GM21717 (cell line): ENCODE results near the gene PTBP3.
"Not testable (repeated sequence)": the region's sequence is repeated elsewhere in the genome, so short reads cannot be mapped to it uniquely, and the experiment has no call there.

Experiments used
- ATAC-seq: cut with Tn5 transposase; IDR thresholded peaks from one replicate; pipeline ENCODE4 v1.9.1; 2021; ENCODE audit warnings: mild to moderate bottlenecking, moderate library complexity; ENCODE audit not compliant: unreplicated experiment

Gene PTBP3

GRCh38 chr9:112332977-112333638 lies at the start of gene PTBP3:
Gene PTBP3, minus strand, starts transcription at chr9:112333619. Its CDS starts 35,754 bp downstream, at chr9:112297865.
- ATAC-seq, result peak; percentile 58

GRCh38 chr9:112382501-112383364 lies 49.3 kb upstream of the PTBP3 start:
- no peak for ATAC-seq

- ATAC-seq, result no peak
Observed at GRCh38 chr9:112382066-112382465, 48.6 kb upstream of the PTBP3 start.

GRCh38 chr9:112380825-112381221 lies 47.4 kb upstream of the PTBP3 start:
- ATAC-seq, result no peak

GRCh38 chr9:112380102-112380824 lies 46.8 kb upstream of the PTBP3 start, which contains the start of gene HSDL2:
Gene HSDL2, plus strand, starts transcription at chr9:112380108. Its CDS starts 56 bp downstream, at chr9:112380164.
- ATAC-seq, result peak; percentile 26

- peak; percentile 78 for ATAC-seq
Observed at GRCh38 chr9:112379177-112380101, 46.0 kb upstream of the PTBP3 start.

- peak; percentile 14 for ATAC-seq
Observed at GRCh38 chr9:112378328-112379176, 45.1 kb upstream of the PTBP3 start.

GRCh38 chr9:112377684-112378327 lies 44.4 kb upstream of the PTBP3 start:
- ATAC-seq, result no peak

- no peak for ATAC-seq
Observed at GRCh38 chr9:112377087-112377486, 43.7 kb upstream of the PTBP3 start.

GRCh38 chr9:112375361-112375760 lies 41.9 kb upstream of the PTBP3 start:
- ATAC-seq, result no peak

- not testable (repeated sequence) for ATAC-seq
Observed at GRCh38 chr9:112374232-112374631, 40.8 kb upstream of the PTBP3 start.

GRCh38 chr9:112373666-112374065 lies 40.2 kb upstream of the PTBP3 start:
- ATAC-seq, result not testable (repeated sequence)

- no peak for ATAC-seq
Observed at GRCh38 chr9:112371060-112371459, 37.6 kb upstream of the PTBP3 start.

- ATAC-seq, result no peak
Observed at GRCh38 chr9:112369817-112370216, 36.4 kb upstream of the PTBP3 start.

- ATAC-seq, result no peak
Observed at GRCh38 chr9:112367465-112367864, 34.0 kb upstream of the PTBP3 start.

GRCh38 chr9:112366591-112366990 lies 33.2 kb upstream of the PTBP3 start:
- no peak for ATAC-seq

GRCh38 chr9:112365257-112365656 lies 31.8 kb upstream of the PTBP3 start:
- ATAC-seq, result not testable (repeated sequence)

GRCh38 chr9:112364761-112365160 lies 31.3 kb upstream of the PTBP3 start:
- ATAC-seq, result no peak

- ATAC-seq, result no peak
Observed at GRCh38 chr9:112361601-112362000, 28.2 kb upstream of the PTBP3 start.
